T-cell (primary cell): ENCODE results near the gene COBL. TPM values are rescaled to one million over a fixed set of nuclear protein-coding genes. Genes with fewer than 3 reads are reported as not detected.

Experiments
- ATAC-seq, 4 experiments: fragments of 200-7000 bp in 3 of 4; fragments of 150-1000 bp in 1 of 4; cut with Tn5 transposase; replicated peaks in 1 of 4; 1 replicate in 3 of 4; 2 replicates in 1 of 4; pipeline ENCODE4 v1.10.0; 2021; ENCODE audit warnings: moderate library complexity in 3 of 4, mild to moderate bottlenecking in 2 of 4, moderate number of reproducible peaks in 1 of 4
- CTCF ChIA-PET, 2 donors: fragments of 300-600 bp; sonication (Branson Sonifier 250); formaldehyde crosslinking; loops; one replicate each; lab custom pipeline; 2022; ENCODE audit warnings: antibody characterized with exemption in 2 of 2; lab: Charles Lee
- POLR2A ChIA-PET, 2 donors: fragments of 300-600 bp; sonication (Branson Sonifier 250); formaldehyde crosslinking; loops; one replicate each; lab custom pipeline; 2022; ENCODE audit warnings: antibody characterized with exemption in 2 of 2; lab: Charles Lee
- DNase-seq, 35 experiments: peaks; one replicate each; pipeline versions ENCODE4 v3.0.0 to v3.0.0-alpha.2; 2013 to 2023
- H3K27ac ChIP-seq: one replicate; pipeline ENCODE4 v1.5.1; 2013; ENCODE audit warnings: low read length
- H3K27me3 ChIP-seq, 2 experiments: replicated peaks in 1 of 2; 1 replicate in 1 of 2; 2 replicates in 1 of 2; pipeline versions ENCODE4 v1.6.1 to v1.7.0; 2013; ENCODE audit warnings: low read length in 1 of 2, mixed read lengths in 1 of 2; ENCODE audit not compliant: control insufficient read depth in 2 of 2, insufficient read depth in 2 of 2; ENCODE audit errors: extremely low read depth in 1 of 2
- H3K36me3 ChIP-seq, 2 donors: 1 replicate in 1 of 2; 2 replicates in 1 of 2; pipeline versions ENCODE4 v1.6.1 to v1.7.0; 2013; ENCODE audit warnings: low read length in 1 of 2; ENCODE audit not compliant: control insufficient read depth in 2 of 2, insufficient read depth in 1 of 2; ENCODE audit errors: extremely low read depth in 1 of 2
- H3K4me1 ChIP-seq, 2 experiments: 1 replicate in 1 of 2; 2 replicates in 1 of 2; pipeline versions ENCODE4 v1.6.1 to v1.7.0; 2013; ENCODE audit warnings: low read length in 2 of 2, mixed read lengths in 1 of 2; ENCODE audit not compliant: insufficient read depth in 2 of 2, control insufficient read depth in 1 of 2; ENCODE audit errors: extremely low read depth in 1 of 2
- H3K4me3 ChIP-seq, 2 donors: 1 replicate in 1 of 2; 2 replicates in 1 of 2; pipeline versions ENCODE4 v1.5.1 to v1.7.0; 2013; ENCODE audit warnings: mild to moderate bottlenecking in 2 of 2, low read length in 1 of 2, moderate library complexity in 1 of 2; ENCODE audit not compliant: control insufficient read depth in 1 of 2; ENCODE audit errors: extremely low read depth in 1 of 2
- H3K9me3 ChIP-seq: 2 replicates; pipeline ENCODE4 v1.7.0; 2013
- H3K27ac Mint-ChIP-seq, 2 donors: one replicate each; pipeline ENCODE4 v1.8.0; 2020 to 2021; ENCODE audit warnings: mild to moderate bottlenecking in 2 of 2, mixed read lengths in 2 of 2
- H3K27me3 Mint-ChIP-seq, 2 donors: one replicate each; pipeline ENCODE4 v1.8.0; 2021 to 2022; ENCODE audit warnings: mixed read lengths in 2 of 2
- H3K36me3 Mint-ChIP-seq: one replicate; pipeline ENCODE4 v1.8.0; 2021; ENCODE audit warnings: mixed read lengths
- H3K4me1 Mint-ChIP-seq, 3 donors: one replicate each; pipeline ENCODE4 v1.8.0; 2020 to 2022; ENCODE audit warnings: mixed read lengths in 3 of 3, mild to moderate bottlenecking in 1 of 3
- H3K4me3 Mint-ChIP-seq, 3 donors: one replicate each; pipeline ENCODE4 v1.8.0; 2020 to 2022; ENCODE audit warnings: mild to moderate bottlenecking in 3 of 3, mixed read lengths in 3 of 3, moderate library complexity in 3 of 3
- H3K9me3 Mint-ChIP-seq, 3 donors: one replicate each; pipeline ENCODE4 v1.8.0; 2020 to 2022; ENCODE audit warnings: mixed read lengths in 3 of 3
- WGBS: methylation state at CpG from one replicate; pipeline ENCODE4 v1.1.5; 2013; ENCODE audit warnings: missing lambda C conversion rate; ENCODE audit not compliant: insufficient coverage; 5-methylcytosine and 5-hydroxymethylcytosine counted together
- total RNA-seq, 35 experiments: library from RNA in 6 of 35; stranded (reverse) in 6 of 35; fragments of 120-200 nt in 1 of 35; gene quantifications; one replicate each; pipeline versions ENCODE4 v1.2.1 to v1.2.4 and lab custom pipeline; 2013 to 2026

COBL gene
- total RNA-seq, 5 donors from 2014 or later (not counting 1 experiment from before 2014, with no cell fraction given) = 0.07 to 0.26 (median 0.17) TPM; not detected in 1

DNA sequence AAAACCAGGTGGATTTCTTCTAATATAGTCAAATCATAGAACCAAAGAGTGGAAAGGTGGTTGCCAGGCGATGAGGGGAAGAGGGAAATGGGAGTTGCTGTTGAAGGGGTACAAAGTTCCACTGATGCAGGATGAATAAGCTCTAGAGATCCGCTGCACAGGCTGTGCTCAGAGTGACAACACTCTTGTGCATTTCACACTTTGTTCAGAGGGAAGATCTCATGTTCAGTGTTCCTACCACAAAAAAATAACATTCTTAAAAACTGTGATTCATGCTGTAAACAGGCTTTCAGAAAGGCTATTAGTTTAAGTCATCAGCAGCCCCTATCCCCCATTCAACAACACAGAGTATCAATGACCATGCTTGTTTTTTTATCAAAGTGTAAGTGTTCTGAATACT is 213.8 kb downstream of the COBL start:
- POLR2A ChIA-PET = no interaction called here

DNA sequence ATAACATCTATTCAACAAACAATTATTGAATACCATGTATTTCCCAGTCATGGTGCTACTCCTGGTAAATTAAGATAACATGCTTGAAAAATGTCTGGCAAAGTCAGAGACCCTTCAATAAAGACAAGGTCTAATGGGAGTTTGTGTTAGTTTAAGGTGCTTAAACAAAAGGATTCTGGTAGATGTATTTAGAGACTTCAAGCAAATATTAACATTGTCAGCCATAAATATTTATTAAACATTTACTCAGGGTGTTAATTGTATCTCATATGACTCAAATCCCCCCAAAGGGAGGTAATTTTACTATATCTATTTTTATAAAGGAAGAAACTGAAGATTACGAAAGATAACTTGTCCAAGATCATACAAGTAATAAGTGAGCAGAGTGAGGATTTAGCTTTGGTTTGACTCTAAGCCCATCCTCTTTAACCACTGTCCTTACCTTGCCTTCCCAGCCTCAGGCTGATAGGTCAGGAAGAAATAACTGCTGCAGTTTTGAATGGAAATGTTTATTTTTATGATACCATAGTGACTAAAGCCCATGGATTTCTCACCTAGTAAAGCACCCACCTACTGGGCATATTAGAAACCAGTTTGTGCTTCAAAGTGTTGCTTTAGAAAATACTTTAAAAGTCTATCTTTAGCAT is 215.4 kb downstream of the COBL start:
- WGBS = no CpG with 5 or more reads among the region's 1 CpG
- Mint-ChIP-seq H3K4me1 (no peaks in the 10 kb centered on the region), H3K4me3 (no peak overlapping the region), H3K36me3 (no peaks in the 10 kb centered on the region), H3K27me3 (peaks cover 0 to 2% of the 10 kb centered on the region in 2 donors), H3K9me3 (peaks cover 0 to 18% (median 10%) of the 10 kb centered on the region in 3 donors), H3K27ac (no peak overlapping the region)
- no peak for ATAC-seq
- no peaks in the 10 kb centered on the region for H3K4me1 ChIP-seq
- no peak overlapping the region for H3K4me3 ChIP-seq
- H3K27ac ChIP-seq = no peak overlapping the region
- H3K27me3 ChIP-seq = no peaks in the 10 kb centered on the region
- H3K9me3 ChIP-seq = no peaks in the 10 kb centered on the region
- no peak for DNase-seq
- ChIA-PET CTCF (no interaction called here), POLR2A (no interaction called here)
- H3K36me3 ChIP-seq = no peaks in the 10 kb centered on the region

More for the DNA sequence above, 213.8 kb downstream of the COBL start:
- CTCF ChIA-PET = no interaction called here
- peaks cover 0 to 7% (median 5%) of the 10 kb centered on the region in 3 donors for H3K9me3 Mint-ChIP-seq
- H3K27me3 ChIP-seq = peaks cover 0 to under 1% of the 10 kb centered on the region in 2 experiments
- H3K4me1 Mint-ChIP-seq = no peaks in the 10 kb centered on the region
- H3K36me3 Mint-ChIP-seq = no peaks in the 10 kb centered on the region
- no peaks in the 10 kb centered on the region for H3K9me3 ChIP-seq
- no peak overlapping the region for H3K4me3 Mint-ChIP-seq
- H3K27me3 Mint-ChIP-seq = no peaks in the 10 kb centered on the region
- DNase-seq = no peak
- no peak overlapping the region for H3K27ac Mint-ChIP-seq
- no CpG with 5 or more reads among the region's 2 CpGs for WGBS
- H3K36me3 ChIP-seq = no peaks in the 10 kb centered on the region
- no peak overlapping the region for H3K27ac ChIP-seq
- ATAC-seq = no peak
- H3K4me3 ChIP-seq = no peak overlapping the region
- H3K4me1 ChIP-seq = no peaks in the 10 kb centered on the region

DNA sequence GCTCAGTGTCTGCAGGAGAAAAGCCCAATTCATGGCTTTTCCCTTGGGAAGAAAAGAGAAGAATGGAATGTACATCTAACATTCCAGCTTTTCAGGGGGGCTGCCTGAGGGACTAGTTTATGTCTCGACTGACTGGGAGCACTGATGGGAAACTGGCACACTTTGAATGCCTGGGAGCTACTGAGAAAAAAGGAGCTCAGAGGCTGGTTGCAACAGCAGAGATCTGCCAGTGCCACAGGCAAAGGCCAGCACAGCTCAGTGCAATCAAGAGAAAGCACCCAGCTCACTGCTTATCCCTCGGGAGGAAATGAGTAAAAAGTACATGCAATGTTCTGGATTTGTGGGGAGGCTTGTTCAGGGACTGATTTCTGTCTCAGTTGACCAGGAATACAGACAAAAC is 226.2 kb downstream of the COBL start:
- Histone ChIP-seq H3K36me3 (no peaks in the 10 kb centered on the region), H3K4me1 (no peaks in the 10 kb centered on the region), H3K4me3 (no peak overlapping the region), H3K27me3 (peaks cover 0 to 5% of the 10 kb centered on the region in 2 experiments), H3K27ac (no peak overlapping the region), H3K9me3 (no peaks in the 10 kb centered on the region)
- ChIA-PET POLR2A (no interaction called here), CTCF (interaction anchor here in 1 of 2 donors (0.5 kb wide), 1 partner anchor 92 kb away, joined by 3 read pairs; no protein-coding TSS in a partner anchor)
- ATAC-seq = no peak
- peaks cover 15 to 27% (median 16%) of the 10 kb centered on the region in 3 donors for H3K9me3 Mint-ChIP-seq
- DNase-seq = no peak
- H3K27me3 Mint-ChIP-seq = peaks cover 0 to 20% of the 10 kb centered on the region in 2 donors
- 67% methylated on average over 1 of the region's 2 CpGs for WGBS
- H3K27ac Mint-ChIP-seq = no peak overlapping the region
- H3K4me1 Mint-ChIP-seq = no peaks in the 10 kb centered on the region
- no peak overlapping the region for H3K4me3 Mint-ChIP-seq
- peaks cover 6% of the 10 kb centered on the region for H3K36me3 Mint-ChIP-seq

DNA sequence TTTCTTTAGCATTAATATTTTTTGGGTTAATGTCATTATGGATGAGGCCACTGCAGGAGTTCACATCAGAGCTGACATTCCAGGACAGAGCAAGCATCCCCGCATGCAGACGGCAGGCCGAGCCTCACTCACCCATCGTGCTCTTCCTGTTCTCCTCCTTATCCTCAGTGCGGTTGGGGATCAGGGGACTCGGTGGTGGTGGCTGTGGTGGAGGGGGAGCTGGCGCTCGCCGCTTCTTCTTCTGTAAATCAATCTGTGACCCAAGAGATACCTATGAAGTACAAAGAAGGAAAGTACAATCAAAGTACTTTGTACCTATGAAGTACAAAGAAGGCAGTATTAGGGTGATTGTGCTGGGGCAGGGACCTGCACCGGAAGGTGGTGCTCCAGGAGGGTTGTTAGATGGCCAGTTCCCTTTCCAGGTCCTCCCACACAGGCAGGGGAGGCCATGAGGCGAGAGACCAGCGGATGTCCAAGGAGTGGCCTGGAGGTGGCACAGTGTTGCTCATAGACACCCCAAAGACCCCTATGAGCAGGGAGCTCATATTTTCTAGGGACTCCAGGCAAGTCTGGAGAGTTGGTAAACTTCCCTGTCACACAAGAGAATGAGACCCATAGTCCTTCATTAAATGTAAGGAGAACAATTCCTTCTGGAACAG is 231.4 kb downstream of the COBL start:
- DNase-seq = no peak
- Histone ChIP-seq H3K27me3 (peaks cover 0 to 5% of the 10 kb centered on the region in 2 experiments), H3K36me3 (no peaks in the 10 kb centered on the region), H3K27ac (no peak overlapping the region), H3K4me1 (no peaks in the 10 kb centered on the region), H3K4me3 (no peak overlapping the region), H3K9me3 (no peaks in the 10 kb centered on the region)
- H3K27me3 Mint-ChIP-seq = peaks cover 0 to 11% of the 10 kb centered on the region in 2 donors
- H3K4me1 Mint-ChIP-seq = no peaks in the 10 kb centered on the region
- ChIA-PET POLR2A (interaction anchor here in 1 of 2 donors (0.6 kb wide), 1 partner anchor 175 kb away, joined by 3 read pairs; no protein-coding TSS in a partner anchor), CTCF (interaction anchor here in 1 of 2 donors (0.5 kb wide), 1 partner anchor 13 kb away, joined by 6 read pairs; no protein-coding TSS in a partner anchor)
- H3K4me3 Mint-ChIP-seq = no peak overlapping the region
- H3K36me3 Mint-ChIP-seq = no peaks in the 10 kb centered on the region
- 83% methylated on average over 1 of the region's 12 CpGs for WGBS
- no peak overlapping the region for H3K27ac Mint-ChIP-seq
- ATAC-seq = no peak
- peaks cover 0 to 2% (median 0%) of the 10 kb centered on the region in 3 donors for H3K9me3 Mint-ChIP-seq

DNA sequence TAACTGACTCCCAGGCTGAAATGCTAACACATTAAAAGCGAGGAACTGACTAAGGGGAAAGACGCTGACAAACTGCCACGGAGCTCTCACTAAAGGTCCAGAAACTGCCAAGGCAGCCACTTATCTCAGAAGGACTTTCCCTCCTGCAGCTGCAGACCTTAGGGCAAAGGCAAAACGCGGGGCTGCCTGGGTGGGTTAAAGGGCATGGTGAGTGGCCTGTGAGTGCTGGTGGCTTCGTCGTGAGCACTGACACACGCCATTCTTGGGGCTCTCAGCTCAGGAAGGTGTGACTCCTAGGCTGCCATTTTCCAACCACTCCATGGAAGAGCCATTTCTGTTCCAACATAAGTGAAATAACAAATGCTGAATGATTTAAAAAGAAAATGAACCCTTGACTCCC is 232.5 kb downstream of the COBL start:
- H3K4me1 ChIP-seq = no peaks in the 10 kb centered on the region
- no peak overlapping the region for H3K27ac ChIP-seq
- DNase-seq (no peak), ATAC-seq (no peak)
- peaks cover 0 to 5% of the 10 kb centered on the region in 2 experiments for H3K27me3 ChIP-seq
- ChIA-PET POLR2A (no interaction called here), CTCF (no interaction called here)
- H3K4me3 ChIP-seq = no peak overlapping the region
- no peaks in the 10 kb centered on the region for H3K36me3 Mint-ChIP-seq
- peaks cover 0 to 11% of the 10 kb centered on the region in 2 donors for H3K27me3 Mint-ChIP-seq
- H3K9me3 Mint-ChIP-seq = no peaks in the 10 kb centered on the region
- 80% methylated on average over 2 of the region's 8 CpGs for WGBS
- H3K4me1 Mint-ChIP-seq = no peaks in the 10 kb centered on the region
- H3K27ac Mint-ChIP-seq = no peak overlapping the region
- H3K4me3 Mint-ChIP-seq = no peak overlapping the region
- H3K9me3 ChIP-seq = no peaks in the 10 kb centered on the region
- H3K36me3 ChIP-seq = no peaks in the 10 kb centered on the region

DNA sequence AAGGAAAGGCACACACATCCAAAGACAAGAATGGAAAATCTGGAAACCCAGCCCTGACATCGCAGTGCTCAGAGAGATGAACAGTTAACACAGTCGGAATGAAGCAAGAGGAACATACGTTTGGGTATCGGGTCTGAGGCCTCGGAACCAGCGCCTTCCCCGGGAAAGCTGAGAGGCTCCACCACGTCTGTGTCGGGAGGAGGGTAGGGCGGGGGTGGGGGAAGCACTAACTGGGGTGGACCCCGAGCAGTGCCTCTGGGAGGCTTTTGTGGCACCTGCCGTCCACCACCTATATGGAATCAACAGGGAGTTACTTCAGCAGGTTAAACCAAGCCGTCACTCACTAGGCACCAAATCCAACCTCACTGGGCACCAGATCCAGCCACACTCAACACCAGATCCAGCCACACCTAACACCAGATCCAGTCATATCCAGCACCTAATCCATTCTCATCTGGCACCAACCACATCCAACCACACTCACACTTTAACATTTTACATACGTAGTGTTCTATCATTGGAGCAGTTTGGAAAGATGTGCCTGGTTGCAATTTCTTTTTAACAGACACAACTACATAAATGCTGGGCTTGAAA is 233.6 kb downstream of the COBL start:
- H3K9me3 ChIP-seq = no peaks in the 10 kb centered on the region
- Mint-ChIP-seq H3K27me3 (peaks cover 0 to 6% of the 10 kb centered on the region in 2 donors), H3K36me3 (no peaks in the 10 kb centered on the region), H3K27ac (no peak overlapping the region), H3K9me3 (no peaks in the 10 kb centered on the region), H3K4me1 (no peaks in the 10 kb centered on the region), H3K4me3 (no peak overlapping the region)
- H3K4me1 ChIP-seq = no peaks in the 10 kb centered on the region
- DNase-seq = no peak
- no peak overlapping the region for H3K27ac ChIP-seq
- no peak overlapping the region for H3K4me3 ChIP-seq
- ChIA-PET POLR2A (interaction anchor here in 1 of 2 donors (0.7 kb wide), 1 partner anchor 23 kb away, joined by 3 read pairs; no protein-coding TSS in a partner anchor), CTCF (interaction anchor here in 1 of 2 donors (0.6 kb wide), 1 partner anchor 78 kb away, joined by 3 read pairs; no protein-coding TSS in a partner anchor)
- no peaks in the 10 kb centered on the region for H3K36me3 ChIP-seq
- H3K27me3 ChIP-seq = peaks cover 0 to 2% of the 10 kb centered on the region in 2 experiments
- WGBS = 95% methylated on average over 8 of the region's 14 CpGs
- ATAC-seq = no peak
